IMR-90 (cell line): ENCODE results near the gene GJC2. TPM values are rescaled to one million over a fixed set of nuclear protein-coding genes. Genes with fewer than 3 reads are reported as not detected.

Experiments used
- ATAC-seq: fragments of 200-7000 bp; cut with Tn5 transposase; 2 replicates; pipeline ENCODE4 v1.9.1; 2020; ENCODE audit warnings: low read depth, mild to moderate bottlenecking, moderate library complexity
- BruUV-seq: library from RNA; stranded (reverse); fragments of 400-500 nt; replicated peaks from 2 replicates; lab custom pipeline; 2021; lab: Mats Ljungman, UMichigan
- CTCF ChIA-PET: fragments of 300-600 bp; formaldehyde crosslinking; extraction: SDS; loops from one replicate; lab custom pipeline; 2021; ENCODE audit warnings: antibody characterized with exemption; lab: Yijun Ruan, JAX
- POLR2A ChIA-PET: fragments of 300-600 bp; sonication (Branson Sonifier 250); formaldehyde crosslinking; loops from one replicate; lab custom pipeline; 2022; ENCODE audit warnings: antibody characterized with exemption; ENCODE audit not compliant: unreplicated experiment; lab: Charles Lee
- DNase-seq: peaks from one replicate; pipeline ENCODE4 v3.0.0; 2013
- H2AFZ ChIP-seq: replicated peaks from 2 replicates; pipeline ENCODE3; 2013; ENCODE audit warnings: low read length, mild to moderate bottlenecking; ENCODE audit not compliant: poor library complexity
- H2AK5ac ChIP-seq: 2 replicates; pipeline ENCODE4 v1.6.1; 2013; ENCODE audit warnings: low read depth, low read length, inconsistent platforms
- H2AK9ac ChIP-seq: replicated peaks from 2 replicates; pipeline ENCODE3; 2013; ENCODE audit warnings: mild to moderate bottlenecking, low read depth, low read length, moderate library complexity; ENCODE audit not compliant: poor library complexity
- H2BK120ac ChIP-seq: 2 replicates; pipeline ENCODE4 v1.6.1; 2013; ENCODE audit warnings: low read depth, low read length, inconsistent platforms
- H2BK15ac ChIP-seq: 3 replicates; pipeline ENCODE4 v1.6.1; 2013; ENCODE audit warnings: low read depth, low read length, inconsistent platforms
- H2BK20ac ChIP-seq: 2 replicates; pipeline ENCODE4 v1.6.1; 2013; ENCODE audit warnings: low read depth, mild to moderate bottlenecking, inconsistent platforms, low read length, moderate library complexity
- H2BK5ac ChIP-seq: 2 replicates; pipeline ENCODE4 v1.6.1; 2013; ENCODE audit warnings: mild to moderate bottlenecking, low read depth, low read length, inconsistent platforms; ENCODE audit not compliant: poor library complexity, severe bottlenecking
- H3K14ac ChIP-seq: replicated peaks from 2 replicates; pipeline ENCODE4 v1.6.1; 2013; ENCODE audit warnings: low read depth, low read length, inconsistent platforms
- H3K18ac ChIP-seq: 2 replicates; pipeline ENCODE4 v1.6.1; 2013; ENCODE audit warnings: low read depth, low read length, control low read depth
- H3K23ac ChIP-seq: 2 replicates; pipeline ENCODE4 v1.6.1; 2013; ENCODE audit warnings: low read depth, low read length, inconsistent platforms
- H3K27ac ChIP-seq: 2 replicates; pipeline ENCODE4 v1.5.1; 2013; ENCODE audit warnings: mild to moderate bottlenecking, control low read depth, low read length; ENCODE audit not compliant: insufficient read depth
- H3K27me3 ChIP-seq: 2 replicates; pipeline ENCODE4 v1.6.1; 2013; ENCODE audit warnings: low read length; ENCODE audit not compliant: control insufficient read depth, insufficient read depth
- H3K36me3 ChIP-seq: 2 replicates; pipeline ENCODE4 v1.6.1; 2013; ENCODE audit warnings: low read length, mixed read lengths; ENCODE audit not compliant: control insufficient read depth, insufficient read depth
- H3K4ac ChIP-seq: 2 replicates; pipeline ENCODE4 v1.6.1; 2013; ENCODE audit warnings: low read depth, low read length, inconsistent platforms
- H3K4me1 ChIP-seq: 2 replicates; pipeline ENCODE4 v1.6.1; 2013; ENCODE audit warnings: low read length, mixed read lengths; ENCODE audit not compliant: control insufficient read depth, insufficient read depth
- H3K4me2 ChIP-seq: 2 replicates; pipeline ENCODE4 v1.6.1; 2013; ENCODE audit warnings: low read depth, mild to moderate bottlenecking, control low read depth, low read length, moderate library complexity
- H3K4me3 ChIP-seq: 2 replicates; pipeline ENCODE4 v1.5.1; 2013; ENCODE audit warnings: low read depth, mild to moderate bottlenecking, control low read depth, low read length, moderate library complexity; ENCODE audit not compliant: insufficient read depth
- H3K56ac ChIP-seq: 2 replicates; pipeline ENCODE4 v1.6.1; 2013; ENCODE audit warnings: low read length, inconsistent platforms; ENCODE audit not compliant: insufficient read depth; ENCODE audit errors: extremely low read depth
- H3K79me1 ChIP-seq, 2 experiments: 2 replicates each; pipeline ENCODE4 v1.6.1; 2013; ENCODE audit warnings: low read length in 2 of 2, inconsistent platforms in 1 of 2, low read depth in 1 of 2
- H3K9ac ChIP-seq: 2 replicates; pipeline ENCODE4 v1.6.1; 2013; ENCODE audit warnings: low read depth, low read length, control low read depth
- H3K9me1 ChIP-seq: 2 replicates; pipeline ENCODE4 v1.6.1; 2013; ENCODE audit warnings: low read length, inconsistent platforms; ENCODE audit not compliant: insufficient read depth
- H3K9me3 ChIP-seq: 2 replicates; pipeline ENCODE4 v1.6.1; 2013; ENCODE audit warnings: low read length; ENCODE audit not compliant: control insufficient read depth, insufficient read depth
- H4K20me1 ChIP-seq: 2 replicates; pipeline ENCODE4 v1.6.1; 2013; ENCODE audit warnings: low read length, inconsistent platforms; ENCODE audit not compliant: insufficient read depth
- H4K5ac ChIP-seq: 2 replicates; pipeline ENCODE4 v1.6.1; 2013; ENCODE audit warnings: mild to moderate bottlenecking, low read depth, low read length, control low read depth
- H4K8ac ChIP-seq, 2 experiments: 2 replicates each; pipeline ENCODE4 v1.6.1; 2013; ENCODE audit warnings: low read depth in 2 of 2, low read length in 2 of 2, control low read depth in 1 of 2, inconsistent platforms in 1 of 2
- H4K91ac ChIP-seq: 2 replicates; pipeline ENCODE4 v1.6.1; 2013; ENCODE audit warnings: low read depth, low read length, inconsistent platforms; ENCODE audit not compliant: insufficient read depth
- BHLHE40 ChIP-seq: fragments of 150-350 bp; IDR thresholded peaks from 2 replicates; pipeline ENCODE4 v1.6.1; 2016; ENCODE audit warnings: mild to moderate bottlenecking, low read depth, low read length
- CEBPB ChIP-seq: IDR thresholded peaks from 2 replicates; pipeline ENCODE4 v1.6.1; 2012; ENCODE audit warnings: low read depth, low read length, improper control_type of control experiment
- CHD1 ChIP-seq: IDR thresholded peaks from 2 replicates; pipeline ENCODE4 v1.6.1; 2012; ENCODE audit warnings: low read depth, low read length, improper control_type of control experiment
- FOS ChIP-seq: fragments of 150-350 bp; IDR thresholded peaks from 2 replicates; pipeline ENCODE4 v1.6.1; 2016; ENCODE audit warnings: low read depth, low read length
- MAFK ChIP-seq: IDR thresholded peaks from 2 replicates; pipeline ENCODE4 v1.6.1; 2012; ENCODE audit warnings: low read depth, low read length, improper control_type of control experiment
- MAZ ChIP-seq: IDR thresholded peaks from 2 replicates; pipeline ENCODE4 v1.6.1; 2012; ENCODE audit warnings: low read depth, mild to moderate bottlenecking, low read length, improper control_type of control experiment, moderate library complexity, borderline replicate concordance
- MXI1 ChIP-seq: IDR thresholded peaks from 2 replicates; pipeline ENCODE4 v1.6.1; 2012; ENCODE audit warnings: low read depth, mild to moderate bottlenecking, low read length, moderate library complexity, borderline replicate concordance
- NFE2L2 ChIP-seq: fragments of 150-350 bp; IDR thresholded peaks from 2 replicates; pipeline ENCODE4 v1.6.1; 2016; ENCODE audit warnings: low read depth, mild to moderate bottlenecking, low read length
- POLR2A ChIP-seq: IDR thresholded peaks from 2 replicates; pipeline ENCODE4 v1.6.1; 2012; ENCODE audit warnings: mild to moderate bottlenecking, low read depth, low read length
- RAD21 ChIP-seq: IDR thresholded peaks from 2 replicates; pipeline ENCODE4 v1.6.1; 2012; ENCODE audit warnings: low read length, improper control_type of control experiment
- RCOR1 ChIP-seq: IDR thresholded peaks from 2 replicates; pipeline ENCODE4 v1.6.1; 2012; ENCODE audit warnings: mild to moderate bottlenecking, low read length, improper control_type of control experiment; ENCODE audit not compliant: insufficient replicate concordance
- RFX5 ChIP-seq: IDR thresholded peaks from 2 replicates; pipeline ENCODE4 v1.8.0; 2012; ENCODE audit warnings: low read depth, mild to moderate bottlenecking, low read length, moderate library complexity
- SMC3 ChIP-seq: fragments of 150-350 bp; IDR thresholded peaks from 2 replicates; pipeline ENCODE4 v1.6.1; 2016; ENCODE audit warnings: low read depth, mild to moderate bottlenecking, antibody characterized with exemption, low read length, moderate library complexity
- WGBS, 2 experiments: methylation state at CpG; one replicate each; pipeline versions ENCODE4 v1.1.5 to v1.1.7; 2013; ENCODE audit warnings: missing lambda C conversion rate in 2 of 2; ENCODE audit not compliant: insufficient read length in 1 of 2; ENCODE audit errors: extremely low coverage in 2 of 2; 5-methylcytosine and 5-hydroxymethylcytosine counted together
- dilution Hi-C: fragments of 300-500 bp; cut with HindIII; formaldehyde crosslinking; loops from one replicate; pipeline ENCODE4 v1.14.3; 2018; ENCODE audit warnings: low sequenced_read_pairs; ENCODE audit not compliant: unreplicated experiment
- in situ Hi-C: fragments of 300-500 bp; cut with MboI; formaldehyde crosslinking; loops from 3 replicates; pipeline ENCODE4 v1.14.3; 2019; ENCODE audit warnings: low sequenced_read_pairs, inconsistent platforms, mixed read lengths
- intact Hi-C: fragments of 100-400 bp; cut with micrococcal nuclease; formaldehyde crosslinking; loops from 2 replicates; pipeline ENCODE4 v1.10.0; 2022
- polyA plus RNA-seq, 3 experiments: library from polyadenylated mRNA; depleted of rRNA; stranded (reverse); fragments of >200 nt; gene quantifications; 2 replicates each; pipeline ENCODE4 v1.2.3, GENCODE V29; 2012; ENCODE audit warnings: low replicate concordance in 1 of 3
- total RNA-seq: library from RNA; depleted of rRNA; stranded (reverse); fragments of >200 nt; gene quantifications from 2 replicates; pipeline ENCODE4 v1.2.3, GENCODE V29; 2012
- TF ChIP-seq, protein P1 (sequence below): fragments of 150-350 bp; IDR thresholded peaks from 2 replicates; pipeline ENCODE4 v1.6.1; 2016; ENCODE audit warnings: low read depth, mild to moderate bottlenecking, low read length, moderate library complexity, borderline replicate concordance
- TF ChIP-seq, protein P2 (sequence below): conservative IDR thresholded peaks from 2 replicates; pipeline ENCODE4 v1.5.1; 2012; ENCODE audit warnings: mild to moderate bottlenecking, low read depth, low read length, improper control_type of control experiment
- TF ChIP-seq, protein P3 (sequence below): fragments of 150-350 bp; IDR thresholded peaks from 2 replicates; pipeline ENCODE4 v1.6.1; 2017; ENCODE audit warnings: mild to moderate bottlenecking, antibody characterized with exemption, low read length, low read depth

Gene GJC2
- total and polyA plus RNA-seq, 2 of the 4 experiments (the other 2 are of a cell fraction): 1.1 to 1.7 TPM

DNA sequence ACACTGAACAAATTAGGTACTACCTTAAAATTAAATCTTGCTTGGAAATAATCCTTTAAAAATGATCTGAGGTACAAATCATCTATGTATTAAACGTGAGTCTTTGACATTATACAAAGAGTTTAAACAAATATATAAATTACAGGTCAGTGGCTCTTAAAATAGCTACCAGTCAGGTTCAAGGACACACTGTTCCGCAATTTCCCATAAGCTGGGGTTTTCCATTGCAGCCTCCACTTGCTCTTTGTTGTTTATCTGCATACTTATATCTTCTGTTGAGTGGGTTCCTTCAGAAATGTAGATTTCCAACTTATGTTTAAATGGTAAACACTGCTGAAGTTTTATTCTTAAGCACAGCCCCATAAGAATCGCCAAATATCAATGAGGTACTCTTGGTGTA is 34.9 kb upstream of the GJC2 start:
- H3K27me3 ChIP-seq: no peaks in the 10 kb centered on the region
- H3K4me1 ChIP-seq: no peaks in the 10 kb centered on the region
- TF ChIP-seq, protein P1, sequence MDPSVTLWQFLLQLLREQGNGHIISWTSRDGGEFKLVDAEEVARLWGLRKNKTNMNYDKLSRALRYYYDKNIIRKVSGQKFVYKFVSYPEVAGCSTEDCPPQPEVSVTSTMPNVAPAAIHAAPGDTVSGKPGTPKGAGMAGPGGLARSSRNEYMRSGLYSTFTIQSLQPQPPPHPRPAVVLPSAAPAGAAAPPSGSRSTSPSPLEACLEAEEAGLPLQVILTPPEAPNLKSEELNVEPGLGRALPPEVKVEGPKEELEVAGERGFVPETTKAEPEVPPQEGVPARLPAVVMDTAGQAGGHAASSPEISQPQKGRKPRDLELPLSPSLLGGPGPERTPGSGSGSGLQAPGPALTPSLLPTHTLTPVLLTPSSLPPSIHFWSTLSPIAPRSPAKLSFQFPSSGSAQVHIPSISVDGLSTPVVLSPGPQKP: no peak
- no peak for TF ChIP-seq POLR2A
- TF ChIP-seq CEBPB: no peak
- no peak for TF ChIP-seq MAZ
- TF ChIP-seq CHD1: no peak
- no peak for TF ChIP-seq NFE2L2
- no peak for TF ChIP-seq SMC3
- TF ChIP-seq FOS: no peak
- TF ChIP-seq RFX5: no peak
- no peak for TF ChIP-seq BHLHE40
- TF ChIP-seq, protein P2, sequence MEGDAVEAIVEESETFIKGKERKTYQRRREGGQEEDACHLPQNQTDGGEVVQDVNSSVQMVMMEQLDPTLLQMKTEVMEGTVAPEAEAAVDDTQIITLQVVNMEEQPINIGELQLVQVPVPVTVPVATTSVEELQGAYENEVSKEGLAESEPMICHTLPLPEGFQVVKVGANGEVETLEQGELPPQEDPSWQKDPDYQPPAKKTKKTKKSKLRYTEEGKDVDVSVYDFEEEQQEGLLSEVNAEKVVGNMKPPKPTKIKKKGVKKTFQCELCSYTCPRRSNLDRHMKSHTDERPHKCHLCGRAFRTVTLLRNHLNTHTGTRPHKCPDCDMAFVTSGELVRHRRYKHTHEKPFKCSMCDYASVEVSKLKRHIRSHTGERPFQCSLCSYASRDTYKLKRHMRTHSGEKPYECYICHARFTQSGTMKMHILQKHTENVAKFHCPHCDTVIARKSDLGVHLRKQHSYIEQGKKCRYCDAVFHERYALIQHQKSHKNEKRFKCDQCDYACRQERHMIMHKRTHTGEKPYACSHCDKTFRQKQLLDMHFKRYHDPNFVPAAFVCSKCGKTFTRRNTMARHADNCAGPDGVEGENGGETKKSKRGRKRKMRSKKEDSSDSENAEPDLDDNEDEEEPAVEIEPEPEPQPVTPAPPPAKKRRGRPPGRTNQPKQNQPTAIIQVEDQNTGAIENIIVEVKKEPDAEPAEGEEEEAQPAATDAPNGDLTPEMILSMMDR: no peak
- TF ChIP-seq MAFK: no peak
- TF ChIP-seq MXI1: no peak
- TF ChIP-seq RCOR1: no peak
- TF ChIP-seq RAD21: no peak
- TF ChIP-seq, protein P3, sequence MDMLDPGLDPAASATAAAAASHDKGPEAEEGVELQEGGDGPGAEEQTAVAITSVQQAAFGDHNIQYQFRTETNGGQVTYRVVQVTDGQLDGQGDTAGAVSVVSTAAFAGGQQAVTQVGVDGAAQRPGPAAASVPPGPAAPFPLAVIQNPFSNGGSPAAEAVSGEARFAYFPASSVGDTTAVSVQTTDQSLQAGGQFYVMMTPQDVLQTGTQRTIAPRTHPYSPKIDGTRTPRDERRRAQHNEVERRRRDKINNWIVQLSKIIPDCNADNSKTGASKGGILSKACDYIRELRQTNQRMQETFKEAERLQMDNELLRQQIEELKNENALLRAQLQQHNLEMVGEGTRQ: no peak
- no peak overlapping the region for H3K18ac ChIP-seq
- H4K5ac ChIP-seq: no peak overlapping the region
- no peak overlapping the region for H3K9ac ChIP-seq
- no peak overlapping the region for H3K56ac ChIP-seq
- no peak overlapping the region for H2BK120ac ChIP-seq
- CTCF ChIA-PET: no interaction called here
- in situ Hi-C loops (no loop called here), intact Hi-C loops (no loop called here), dilution Hi-C loops (no loop called here)
- H2AK9ac ChIP-seq: no peak overlapping the region
- no peak for DNase-seq
- H3K36me3 ChIP-seq: no peaks in the 10 kb centered on the region
- H4K8ac ChIP-seq: no peak overlapping the region
- ATAC-seq: no peak
- no peak overlapping the region for H2BK20ac ChIP-seq
- no peaks in the 10 kb centered on the region for H4K20me1 ChIP-seq
- H3K4me3 ChIP-seq: no peak overlapping the region
- no peak overlapping the region for H2BK5ac ChIP-seq
- no CpG with 5 or more reads among the region's 3 CpGs for WGBS, 2 experiments
- no peak overlapping the region for H3K23ac ChIP-seq
- no TSS peak for BruUV-seq
- H3K9me1 ChIP-seq: no peaks in the 10 kb centered on the region
- no peak overlapping the region for H4K91ac ChIP-seq
- no peaks in the 10 kb centered on the region for H3K9me3 ChIP-seq
- no peak overlapping the region for H2AK5ac ChIP-seq
- POLR2A ChIA-PET: no interaction called here
- no peak overlapping the region for H3K14ac ChIP-seq
- no peak overlapping the region for H3K4ac ChIP-seq
- no peak overlapping the region for H2BK15ac ChIP-seq
- H3K79me1 ChIP-seq: peaks cover 6 to 11% of the 10 kb centered on the region in 2 experiments; a peak in 2 of 4 replicates
- no peak overlapping the region for H3K4me2 ChIP-seq
- no peak overlapping the region for H3K27ac ChIP-seq
- H2AFZ ChIP-seq: no peak overlapping the region
